ENCODE results near the gene CCR4. TPM values are rescaled to one million over a fixed set of nuclear protein-coding genes. Genes with fewer than 3 reads are reported as not detected.
A peak's percentile ranks its signal among the peaks of the same experiment; 100 is the strongest.

The CCR4 gene
- total and polyA plus RNA-seq, 2 experiments from 2014 or later, result 0.13 TPM; not detected in 1

- H3K9me2 ChIP-seq (replicated peaks; ENCODE audit: insufficient read depth), result no peaks in the 10 kb centered on the region
- no peaks in the 10 kb centered on the region for H3K9me3 ChIP-seq (ENCODE audit: low read depth)
Measured at GRCh38 chr3:32910954-32911353, 40.5 kb upstream of the CCR4 start.

GRCh38 chr3:32912046-32912445 is 39.4 kb upstream of the CCR4 start:
- Histone ChIP-seq H3K4me3 (no peak overlapping the region), H3K9me3 (ENCODE audit: low read depth) (no peaks in the 10 kb centered on the region), H2AFZ (no peak overlapping the region), H3K27ac (no peak overlapping the region), H3K27me3 (no peaks in the 10 kb centered on the region), H3K4me1 (ENCODE audit: insufficient read depth) (peaks cover 8% of the 10 kb centered on the region), H3K9me2 (replicated peaks; ENCODE audit: insufficient read depth) (no peaks in the 10 kb centered on the region), H4K20me1 (ENCODE audit: insufficient read depth, poor library complexity, severe bottlenecking) (no peaks in the 10 kb centered on the region), H3K79me2 (no peaks in the 10 kb centered on the region), H3K36me3 (replicated peaks; ENCODE audit: insufficient read depth, low read depth) (no peaks in the 10 kb centered on the region), H3K4me2 (no peak overlapping the region)
- no peak for DNase-seq (ENCODE audit: low spot score)
- no peak for TF ChIP-seq EZH2phosphoT487 (IDR thresholded peaks at IDR 0.05; ENCODE audit: low read depth, severe bottlenecking, unreplicated experiment)
- TF ChIP-seq EZH2 (IDR thresholded peaks at IDR 0.05; ENCODE audit: borderline replicate concordance), result no peak
- no peak for TF ChIP-seq CTCF (IDR thresholded peaks at IDR 0.05; ENCODE audit: poor library complexity)
- 92% methylated on average over 1 of the region's 1 CpG for WGBS (ENCODE audit: low lambda C conversion rate, missing lambda C conversion rate)

More at GRCh38 chr3:32910954-32911353, 40.5 kb upstream of the CCR4 start:
- Histone ChIP-seq H4K20me1 (ENCODE audit: insufficient read depth, poor library complexity, severe bottlenecking) (no peaks in the 10 kb centered on the region), H3K4me2 (no peak overlapping the region), H3K4me1 (ENCODE audit: insufficient read depth) (peaks cover 8% of the 10 kb centered on the region), H3K27ac (no peak overlapping the region), H3K4me3 (no peak overlapping the region), H3K79me2 (no peaks in the 10 kb centered on the region), H2AFZ (no peak overlapping the region), H3K27me3 (no peaks in the 10 kb centered on the region), H3K36me3 (replicated peaks; ENCODE audit: insufficient read depth, low read depth) (no peaks in the 10 kb centered on the region)
- 90% methylated on average over 2 of the region's 2 CpGs for WGBS (ENCODE audit: low lambda C conversion rate, missing lambda C conversion rate)
- no peak for DNase-seq (ENCODE audit: low spot score)
- TF ChIP-seq EZH2 (IDR thresholded peaks at IDR 0.05; ENCODE audit: borderline replicate concordance) (no peak), CTCF (IDR thresholded peaks at IDR 0.05; ENCODE audit: poor library complexity) (no peak)

- WGBS (ENCODE audit: low lambda C conversion rate, missing lambda C conversion rate), result 68% methylated on average over 7 of the region's 7 CpGs
- no peak overlapping the region for H3K4me3 ChIP-seq
- TF ChIP-seq EZH2 (IDR thresholded peaks at IDR 0.05; ENCODE audit: borderline replicate concordance), result no peak
- TF ChIP-seq CTCF (IDR thresholded peaks at IDR 0.05; ENCODE audit: poor library complexity), result no peak
- TF ChIP-seq EZH2phosphoT487 (IDR thresholded peaks at IDR 0.05; ENCODE audit: low read depth, severe bottlenecking, unreplicated experiment), result no peak
- no peaks in the 10 kb centered on the region for H3K79me2 ChIP-seq
- no peak overlapping the region for H2AFZ ChIP-seq
- peaks cover 8% of the 10 kb centered on the region for H3K4me1 ChIP-seq (ENCODE audit: insufficient read depth)
- H4K20me1 ChIP-seq (ENCODE audit: insufficient read depth, poor library complexity, severe bottlenecking), result no peaks in the 10 kb centered on the region
- no peaks in the 10 kb centered on the region for H3K9me2 ChIP-seq (replicated peaks; ENCODE audit: insufficient read depth)
- no peak overlapping the region for H3K4me2 ChIP-seq
- H3K27ac ChIP-seq, result peak overlapping the region; percentile 40
- no peaks in the 10 kb centered on the region for H3K9me3 ChIP-seq (ENCODE audit: low read depth)
- H3K27me3 ChIP-seq, result no peaks in the 10 kb centered on the region
- no peaks in the 10 kb centered on the region for H3K36me3 ChIP-seq (replicated peaks; ENCODE audit: insufficient read depth, low read depth)
- DNase-seq (ENCODE audit: low spot score), result no peak
Measured at GRCh38 chr3:32913790-32914446, 37.5 kb upstream of the CCR4 start.
